HepG2 (cell line): ENCODE measurements around the gene NCKAP5L. TPM values are rescaled to one million over a fixed set of nuclear protein-coding genes. Genes with fewer than 3 reads are reported as not detected.

Experiments used
- AHR ChIP-seq: IDR thresholded peaks from 2 replicates; pipeline ENCODE4 v1.6.1; 2018; ENCODE audit warnings: missing genetic modification reagents, missing compliant biosample characterization
- ATRX ChIP-seq: sonication (generic); formaldehyde crosslinking; IDR thresholded peaks from 2 replicates; pipeline ENCODE4 v1.4.0; 2020; ENCODE audit warnings: missing genetic modification reagents, borderline replicate concordance
- CCAR2 ChIP-seq: fragments of 200-400 bp; formaldehyde crosslinking; optimal IDR thresholded peaks from 2 replicates; pipeline ENCODE3; 2018; ENCODE audit warnings: low read depth, mild to moderate bottlenecking, low read length, moderate library complexity
- CHCHD3 ChIP-seq: sonication (generic); formaldehyde crosslinking; IDR thresholded peaks from 2 replicates; pipeline ENCODE4 v1.8.0; 2022; ENCODE audit warnings: mild to moderate bottlenecking, missing genetic modification reagents, moderate library complexity
- DBP ChIP-seq: sonication (generic); formaldehyde crosslinking; IDR thresholded peaks from 2 replicates; pipeline ENCODE4 v1.4.0; 2020; ENCODE audit warnings: missing genetic modification reagents; ENCODE audit errors: not compliant biosample characterization
- DRAP1 ChIP-seq: IDR thresholded peaks from 2 replicates; pipeline ENCODE4 v1.6.1; 2016; ENCODE audit warnings: missing genetic modification reagents, missing compliant biosample characterization
- EEA1 ChIP-seq: sonication (generic); formaldehyde crosslinking; IDR thresholded peaks from 2 replicates; pipeline ENCODE4 v1.5.1; 2020; ENCODE audit warnings: mild to moderate bottlenecking, missing genetic modification reagents, borderline replicate concordance
- MBD4 ChIP-seq: IDR thresholded peaks from 2 replicates; pipeline ENCODE4 v1.6.1; 2012; ENCODE audit warnings: low read length, inconsistent platforms, borderline replicate concordance
- MTF2 ChIP-seq: sonication (generic); formaldehyde crosslinking; IDR thresholded peaks from 2 replicates; pipeline ENCODE4 v1.5.0; 2020; ENCODE audit warnings: missing genetic modification reagents, borderline replicate concordance
- PATZ1 ChIP-seq: sonication (generic); formaldehyde crosslinking; IDR thresholded peaks from 2 replicates; pipeline ENCODE4 v1.4.0; 2020; ENCODE audit warnings: missing genetic modification reagents
- PREB ChIP-seq: sonication (generic); formaldehyde crosslinking; IDR thresholded peaks from 2 replicates; pipeline ENCODE4 v1.4.0; 2020; ENCODE audit warnings: missing genetic modification reagents
- SALL2 ChIP-seq: sonication (generic); formaldehyde crosslinking; IDR thresholded peaks from 2 replicates; pipeline ENCODE4 v1.8.1; 2023; ENCODE audit warnings: mild to moderate bottlenecking, missing genetic modification reagents, inconsistent platforms
- SNRNP70 ChIP-seq: fragments of 200-400 bp; formaldehyde crosslinking; IDR thresholded peaks from 2 replicates; pipeline ENCODE4 v1.6.1; 2017; ENCODE audit warnings: mild to moderate bottlenecking, low read depth, low read length, moderate library complexity
- SP140L ChIP-seq: sonication (generic); formaldehyde crosslinking; IDR thresholded peaks from 2 replicates; pipeline ENCODE4 v1.4.0; 2020; ENCODE audit warnings: missing genetic modification reagents, borderline replicate concordance
- TBX2 ChIP-seq: sonication (generic); formaldehyde crosslinking; IDR thresholded peaks from 2 replicates; pipeline ENCODE4 v1.5.0; 2020; ENCODE audit warnings: missing genetic modification reagents, mild to moderate bottlenecking, borderline replicate concordance
- WIZ ChIP-seq: sonication (generic); formaldehyde crosslinking; IDR thresholded peaks from 2 replicates; pipeline ENCODE4 v1.5.1; 2020; ENCODE audit warnings: mild to moderate bottlenecking, missing genetic modification reagents
- ZBTB1 ChIP-seq: sonication (generic); formaldehyde crosslinking; IDR thresholded peaks from 2 replicates; pipeline ENCODE4 v1.4.0; 2020; ENCODE audit warnings: missing genetic modification reagents, borderline replicate concordance
- ZNF180 ChIP-seq: sonication (generic); formaldehyde crosslinking; IDR thresholded peaks from 2 replicates; pipeline ENCODE4 v1.4.0; 2020; ENCODE audit warnings: low read depth, missing genetic modification reagents, borderline replicate concordance
- ZNF264 ChIP-seq: sonication (generic); formaldehyde crosslinking; IDR thresholded peaks from 2 replicates; pipeline ENCODE4 v1.4.0; 2020; ENCODE audit warnings: missing genetic modification reagents
- ZNF33A ChIP-seq: sonication (generic); formaldehyde crosslinking; IDR thresholded peaks from 2 replicates; pipeline ENCODE4 v1.5.1; 2020; ENCODE audit warnings: missing genetic modification reagents, mild to moderate bottlenecking, moderate library complexity, borderline replicate concordance
- ZNF350 ChIP-seq: sonication (generic); formaldehyde crosslinking; IDR thresholded peaks from 2 replicates; pipeline ENCODE4 v1.4.0; 2020; ENCODE audit warnings: mild to moderate bottlenecking, low read depth, missing genetic modification reagents, borderline replicate concordance
- ZNF354B ChIP-seq: sonication (generic); formaldehyde crosslinking; IDR thresholded peaks from 2 replicates; pipeline ENCODE4 v1.8.0; 2022; ENCODE audit warnings: mild to moderate bottlenecking, missing genetic modification reagents
- ZNF629 ChIP-seq: sonication (generic); formaldehyde crosslinking; conservative IDR thresholded peaks from 2 replicates; pipeline ENCODE4 v1.5.0; 2020; ENCODE audit warnings: missing genetic modification reagents
- ZNF703 ChIP-seq: sonication (generic); formaldehyde crosslinking; IDR thresholded peaks from 2 replicates; pipeline ENCODE4 v1.5.1; 2020; ENCODE audit warnings: missing genetic modification reagents, mild to moderate bottlenecking, moderate library complexity, borderline replicate concordance
- ZNF776 ChIP-seq: sonication (generic); formaldehyde crosslinking; IDR thresholded peaks from 2 replicates; pipeline ENCODE4 v1.4.0; 2020; ENCODE audit warnings: mild to moderate bottlenecking, missing genetic modification reagents
- ZNF816 ChIP-seq: sonication (generic); formaldehyde crosslinking; IDR thresholded peaks from 2 replicates; pipeline ENCODE4 v1.8.0; 2022; ENCODE audit warnings: missing genetic modification reagents, mild to moderate bottlenecking, borderline replicate concordance
- polyA plus RNA-seq, 8 experiments: library from polyadenylated mRNA; depleted of rRNA in 3 of 8; stranded (reverse) in 7 of 8; unstranded in 1 of 8; fragments of >200 nt; fragmentation: Illumina TruSeq in 4 of 8; extraction: Trizol in 4 of 8; gene quantifications; 2 replicates each; pipeline versions ENCODE4 v1.2.1 to v1.2.3, GENCODE V29; 2011 to 2016; ENCODE audit warnings: low read depth in 4 of 8, missing spikeins in 1 of 8, mixed read lengths in 1 of 8; ENCODE audit not compliant: insufficient read depth in 1 of 8
- total RNA-seq, 5 experiments: library from RNA; depleted of rRNA; stranded (reverse); fragments of >200 nt; fragmentation: Illumina TruSeq; extraction: Trizol; gene quantifications; 2 replicates each; pipeline ENCODE4 v1.2.3, GENCODE V29; 2016; ENCODE audit warnings: low read depth in 1 of 5

Gene NCKAP5L
- total and polyA plus RNA-seq, 2 of the 13 experiments (the other 11 are each of a cell fraction or from before 2014, with no cell fraction given): 4.1 to 9.0 TPM

- TF ChIP-seq PATZ1 (CRISPR knock-in tag) (peak; percentile 88), ZNF629 (CRISPR knock-in tag) (no peak), SALL2 (peak; percentile 45; the same call in 1 of the 2 replicates), DRAP1 (no peak), ZBTB1 (no peak), WIZ (CRISPR knock-in tag) (peak; percentile 44; the same call in 1 of the 2 replicates), SP140L (CRISPR knock-in tag) (no peak), AHR (CRISPR knock-in tag) (no peak), ZNF33A (peak; percentile 62; the same call in 1 of the 2 replicates), ZNF264 (CRISPR knock-in tag) (no peak), TBX2 (CRISPR knock-in tag) (no peak), PREB (CRISPR knock-in tag) (no peak), ZNF776 (no peak), ZNF703 (CRISPR knock-in tag) (no peak; the same call in 1 of the 2 replicates), ZNF354B (CRISPR knock-in tag) (no peak), ZNF816 (no peak), DBP (CRISPR knock-in tag) (no peak), MBD4 (no peak), ZNF350 (CRISPR knock-in tag) (0 out of 2 replicates have a peak, but pooled peaks have one; percentile 48), MTF2 (CRISPR knock-in tag) (no peak), CCAR2 (no peak), ZNF180 (CRISPR knock-in tag) (no peak), CHCHD3 (peak; percentile 36; the same call in 1 of the 2 replicates), ATRX (CRISPR knock-in tag) (no peak), EEA1 (CRISPR knock-in tag) (0 out of 2 replicates have a peak, but pooled peaks have one; percentile 46), SNRNP70 (no peak)
Measured at GRCh38 chr12:49827401-49828099, 663 bp downstream of the NCKAP5L start (continued).
